HepG2 (cell line): ENCODE data around the gene ATPAF1. TPM values are rescaled to one million over a fixed set of nuclear protein-coding genes. Genes with fewer than 3 reads are reported as not detected.

Experiments
- ATAC-seq: fragments of 200-7000 bp; cut with Tn5 transposase; 3 replicates; pipeline ENCODE4 v1.9.1; 2020; ENCODE audit warnings: mild to moderate bottlenecking, moderate library complexity
- BruUV-seq: library from RNA; stranded (reverse); fragments of 400-500 nt; replicated peaks from 2 replicates; lab custom pipeline; 2021; lab: Mats Ljungman, UMichigan
- CTCF ChIA-PET: fragments of 300-600 bp; formaldehyde crosslinking; extraction: SDS; loops from one replicate; lab custom pipeline; 2021; ENCODE audit warnings: low total read pairs, inconsistent platforms, low intra/inter-chr PET ratio; lab: Yijun Ruan, JAX
- POLR2A ChIA-PET: fragments of 350-600 bp; sonication (Branson Sonifier 250); formaldehyde crosslinking; loops from one replicate; lab custom pipeline; 2020; ENCODE audit warnings: antibody characterized with exemption, inconsistent platforms; lab: Yijun Ruan, JAX
- DNase-seq: peaks from one replicate; pipeline ENCODE4 v3.0.0-alpha.2; 2015; ENCODE audit warnings: low spot score
- FAIRE-seq: peaks from 3 replicates; lab custom pipeline; 2011; peaks lifted over from hg19 to GRCh38; lab: Jason Lieb, UNC
- H2AFZ ChIP-seq: one replicate; pipeline ENCODE4 v1.6.1; 2011; ENCODE audit warnings: low read length, inconsistent platforms
- H3K27ac ChIP-seq: fragments of 300-600 bp; 3 replicates; pipeline ENCODE4 v1.8.0; 2011; ENCODE audit warnings: mixed run types, mild to moderate bottlenecking, mixed read lengths, low read length, inconsistent platforms; ENCODE audit not compliant: insufficient read depth; ENCODE audit errors: extremely low read length
- H3K27me3 ChIP-seq, 2 experiments: fragments of 200-600 bp in 1 of 2; 2 replicates in 1 of 2; 3 replicates in 1 of 2; pipeline versions ENCODE4 v1.6.0 to v1.8.0; 2011; ENCODE audit warnings: low read length in 2 of 2, mild to moderate bottlenecking in 2 of 2, moderate library complexity in 2 of 2, inconsistent platforms in 1 of 2; ENCODE audit not compliant: insufficient read depth in 2 of 2, control insufficient read depth in 1 of 2
- H3K36me3 ChIP-seq, 2 experiments: fragments of 200-600 bp in 1 of 2; replicated peaks in 1 of 2; 2 replicates in 1 of 2; 3 replicates in 1 of 2; pipeline versions ENCODE4 v1.5.1 to v1.8.0; 2011; ENCODE audit warnings: low read length in 2 of 2, inconsistent platforms in 1 of 2; ENCODE audit not compliant: insufficient read depth in 2 of 2, control insufficient read depth in 1 of 2
- H3K4me1 ChIP-seq: 2 replicates; pipeline ENCODE4 v1.5.1; 2012; ENCODE audit warnings: low read length, inconsistent platforms; ENCODE audit not compliant: insufficient read depth
- H3K4me2 ChIP-seq: 2 replicates; pipeline ENCODE4 v1.6.0; 2011; ENCODE audit warnings: low read depth, low read length, inconsistent platforms
- H3K4me3 ChIP-seq, 3 experiments: fragments of 200-600 bp in 1 of 3; sonication (generic), shearing (Covaris generic) in 1 of 3; replicated peaks in 1 of 3; 2 replicates each; pipeline ENCODE4 v1.5.1; 2011 to 2016; ENCODE audit warnings: low read length in 3 of 3, inconsistent platforms in 2 of 3, low read depth in 2 of 3, mild to moderate bottlenecking in 2 of 3, control low read depth in 1 of 3, mixed read lengths in 1 of 3; ENCODE audit not compliant: insufficient read depth in 1 of 3
- H3K79me2 ChIP-seq: one replicate; pipeline ENCODE4 v1.6.1; 2011; ENCODE audit warnings: low read length, inconsistent platforms; ENCODE audit not compliant: insufficient read depth
- H3K9ac ChIP-seq: 2 replicates; pipeline ENCODE4 v1.6.0; 2011; ENCODE audit warnings: mild to moderate bottlenecking, low read depth, low read length, inconsistent platforms; ENCODE audit not compliant: insufficient read depth
- H3K9me3 ChIP-seq: 2 replicates; pipeline ENCODE4 v1.5.1; 2012; ENCODE audit warnings: mild to moderate bottlenecking, low read length
- H4K20me1 ChIP-seq: 2 replicates; pipeline ENCODE4 v1.6.0; 2011; ENCODE audit warnings: inconsistent platforms, mild to moderate bottlenecking, low read length, moderate library complexity; ENCODE audit not compliant: insufficient read depth
- AKNA ChIP-seq: sonication (generic); formaldehyde crosslinking; IDR thresholded peaks from 2 replicates; pipeline ENCODE4 v1.4.0; 2020; ENCODE audit warnings: missing genetic modification reagents, borderline replicate concordance
- ARID4A ChIP-seq: sonication (generic); formaldehyde crosslinking; IDR thresholded peaks from 2 replicates; pipeline ENCODE4 v1.5.0; 2020; ENCODE audit warnings: mild to moderate bottlenecking, missing genetic modification reagents, borderline replicate concordance
- ARNTL ChIP-seq: sonication (generic); formaldehyde crosslinking; IDR thresholded peaks from 2 replicates; pipeline ENCODE4 v1.4.0; 2020; ENCODE audit warnings: mild to moderate bottlenecking, missing genetic modification reagents
- KDM4B ChIP-seq: sonication (generic); formaldehyde crosslinking; IDR thresholded peaks from 2 replicates; pipeline ENCODE4 v1.4.0; 2020; ENCODE audit warnings: missing genetic modification reagents
- NCOR1 ChIP-seq: fragments of 200-600 bp; sonication (generic); IDR thresholded peaks from 2 replicates; pipeline ENCODE4 v1.7.0; 2017; ENCODE audit warnings: antibody characterized with exemption, low read length, borderline replicate concordance
- RARA ChIP-seq: IDR thresholded peaks from 2 replicates; pipeline ENCODE4 v1.6.1; 2016; ENCODE audit warnings: missing genetic modification reagents, missing compliant biosample characterization
- SETDB1 ChIP-seq: sonication (generic); formaldehyde crosslinking; IDR thresholded peaks from 2 replicates; pipeline ENCODE4 v1.5.1; 2020; ENCODE audit warnings: missing genetic modification reagents, mild to moderate bottlenecking, borderline replicate concordance
- ZNF326 ChIP-seq: sonication (generic); formaldehyde crosslinking; IDR thresholded peaks from 2 replicates; pipeline ENCODE4 v1.4.0; 2020; ENCODE audit warnings: missing genetic modification reagents, borderline replicate concordance
- ZNF337 ChIP-seq: sonication (generic); formaldehyde crosslinking; IDR thresholded peaks from 2 replicates; pipeline ENCODE4 v1.5.1; 2020; ENCODE audit warnings: missing genetic modification reagents, low read depth, mild to moderate bottlenecking, borderline replicate concordance
- ZNF496 ChIP-seq: sonication (generic); formaldehyde crosslinking; IDR thresholded peaks from 2 replicates; pipeline ENCODE4 v1.8.1; 2023; ENCODE audit warnings: mild to moderate bottlenecking, moderate library complexity, missing genetic modification reagents; ENCODE audit not compliant: insufficient replicate concordance
- ZNF605 ChIP-seq: sonication (generic); formaldehyde crosslinking; IDR thresholded peaks from 2 replicates; pipeline ENCODE4 v1.8.0; 2022; ENCODE audit warnings: mild to moderate bottlenecking, missing genetic modification reagents
- WGBS: methylation state at CpG from one replicate; pipeline ENCODE4 v1.1.6; 2017; ENCODE audit warnings: low lambda C conversion rate; 5-methylcytosine and 5-hydroxymethylcytosine counted together
- in situ Hi-C: cut with HindIII; loops from 2 replicates; pipeline ENCODE4 v1.10.0; 2017; ENCODE audit warnings: low pct_unique_long_range_greater_than_20kb; ENCODE audit not compliant: extremely low pct_ligation_motif_present
- intact Hi-C: fragments of 100-400 bp; cut with micrococcal nuclease; formaldehyde crosslinking; loops from one replicate; pipeline ENCODE4 v1.10.0; 2022; ENCODE audit not compliant: unreplicated experiment
- polyA plus RNA-seq, 8 experiments: library from polyadenylated mRNA; depleted of rRNA in 3 of 8; stranded (reverse) in 7 of 8; unstranded in 1 of 8; fragments of >200 nt; fragmentation: Illumina TruSeq in 4 of 8; extraction: Trizol in 4 of 8; gene quantifications; 2 replicates each; pipeline versions ENCODE4 v1.2.1 to v1.2.3, GENCODE V29; 2011 to 2016; ENCODE audit warnings: low read depth in 4 of 8, missing spikeins in 1 of 8, mixed read lengths in 1 of 8; ENCODE audit not compliant: insufficient read depth in 1 of 8
- total RNA-seq, 5 experiments: library from RNA; depleted of rRNA; stranded (reverse); fragments of >200 nt; fragmentation: Illumina TruSeq; extraction: Trizol; gene quantifications; 2 replicates each; pipeline ENCODE4 v1.2.3, GENCODE V29; 2016; ENCODE audit warnings: low read depth in 1 of 5

ATPAF1 gene
- total and polyA plus RNA-seq, 2 of the 13 experiments (the other 11 are each of a cell fraction or from before 2014, with no cell fraction given) = 66.6 to 76.7 TPM

GRCh38 chr1:46686255-46686654 lies 18.1 kb upstream of the ATPAF1 start:
- no TSS peak for BruUV-seq
- ChIA-PET POLR2A (no interaction called here), CTCF (no interaction called here)
- intact Hi-C loops (no loop called here), in situ Hi-C loops (no loop called here)
- DNase-seq = no peak
- Histone ChIP-seq H3K27me3 (no peaks in the 10 kb centered on the region), H4K20me1 (no peaks in the 10 kb centered on the region), H2AFZ (no peak overlapping the region), H3K79me2 (no peaks in the 10 kb centered on the region), H3K4me3 (no peak overlapping the region), H3K9ac (no peak overlapping the region), H3K4me2 (no peak overlapping the region), H3K9me3 (no peaks in the 10 kb centered on the region), H3K4me1 (peaks cover 16% of the 10 kb centered on the region), H3K27ac (no peak overlapping the region), H3K36me3 (peaks cover 13 to 89% of the 10 kb centered on the region in 2 experiments)
- no peak for TF ChIP-seq SETDB1 (CRISPR knock-in tag)
- TF ChIP-seq ARNTL (CRISPR knock-in tag) = no peak
- TF ChIP-seq ZNF337 (CRISPR knock-in tag) = no peak
- no peak for TF ChIP-seq ZNF605 (CRISPR knock-in tag)
- TF ChIP-seq KDM4B (CRISPR knock-in tag) = no peak
- no peak for TF ChIP-seq NCOR1
- no peak for TF ChIP-seq ARID4A (CRISPR knock-in tag)
- TF ChIP-seq AKNA (CRISPR knock-in tag) = no peak
- no peak for TF ChIP-seq ZNF496 (CRISPR knock-in tag)
- no peak for TF ChIP-seq RARA (CRISPR knock-in tag)
- no peak for TF ChIP-seq ZNF326 (CRISPR knock-in tag)
- no peak for ATAC-seq
- 80% methylated on average over 1 of the region's 1 CpG for WGBS
- FAIRE-seq = no peak
